Measurements from ENCODE around the gene OR13A1. TPM values are rescaled to one million over a fixed set of nuclear protein-coding genes. Genes with fewer than 3 reads are reported as not detected.
"Not testable (repeated sequence)": the region's sequence is repeated elsewhere in the genome, so short reads cannot be mapped to it uniquely, and the experiment has no call there.

OR13A1 gene
- not detected for total RNA-seq
- under 1 TPM in 1 of 4 donors, not detected in 3; 0.09 TPM for polyA plus RNA-seq

DNA sequence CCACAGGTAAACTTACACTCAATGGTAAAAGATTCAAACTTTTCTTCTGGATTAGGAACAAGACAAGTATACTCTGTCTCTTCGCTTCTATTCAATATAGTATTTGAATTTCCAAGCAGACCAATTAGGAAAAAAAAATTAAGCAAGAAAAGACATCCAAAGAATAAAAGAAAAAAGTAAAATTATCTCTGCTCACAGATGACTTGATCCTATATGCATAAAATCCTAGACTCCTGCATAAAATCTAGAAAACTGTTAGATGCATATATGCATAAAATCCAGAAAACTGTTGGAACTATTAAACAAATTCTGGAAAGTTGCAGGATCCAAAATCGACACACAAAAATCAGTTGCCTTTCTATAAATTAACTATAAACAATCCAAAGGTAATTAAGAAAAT is at the start of gene OR13A1:
OR13A1 (minus strand) TSS at position 101 of the 400 bp plus-strand sequence. CDS start 11,186 bp downstream, outside the sequence.
- Mint-ChIP-seq H3K4me1 (no peaks in the 10 kb centered on the region), H3K27me3 (peaks cover 13% of the 10 kb centered on the region), H3K36me3 (no peaks in the 10 kb centered on the region), H3K27ac (peak within 1 kb of the TSS in 1 of 3 donors; percentile 48), H3K4me3 (no peak within 1 kb of the TSS), H3K9me3 (peaks cover 0 to 14% (median 5%) of the 10 kb centered on the region in 7 donors)
- Histone ChIP-seq H3K27ac (ENCODE audit: insufficient read depth, low read length, poor library complexity, severe bottlenecking) (no peak within 1 kb of the TSS), H3K9me3 (ENCODE audit: control insufficient read depth in 2 of 2, low read length in 2 of 2) (peaks cover 5 to 6% of the 10 kb centered on the region in 2 experiments), H3K4me1 (ENCODE audit: control insufficient read depth, insufficient read depth, low read length, poor library complexity, severe bottlenecking) (no peaks in the 10 kb centered on the region), H3K4me3 (ENCODE audit: low read depth, low read length) (no peak within 1 kb of the TSS), H3K36me3 (ENCODE audit: control insufficient read depth, insufficient read depth, low read length) (no peaks in the 10 kb centered on the region), H3K27me3 (ENCODE audit: control insufficient read depth, insufficient read depth, low read length) (no peaks in the 10 kb centered on the region)
- DNase-seq = no peak
- no peak for ATAC-seq (ENCODE audit: low read depth in 2 of 2)

DNA sequence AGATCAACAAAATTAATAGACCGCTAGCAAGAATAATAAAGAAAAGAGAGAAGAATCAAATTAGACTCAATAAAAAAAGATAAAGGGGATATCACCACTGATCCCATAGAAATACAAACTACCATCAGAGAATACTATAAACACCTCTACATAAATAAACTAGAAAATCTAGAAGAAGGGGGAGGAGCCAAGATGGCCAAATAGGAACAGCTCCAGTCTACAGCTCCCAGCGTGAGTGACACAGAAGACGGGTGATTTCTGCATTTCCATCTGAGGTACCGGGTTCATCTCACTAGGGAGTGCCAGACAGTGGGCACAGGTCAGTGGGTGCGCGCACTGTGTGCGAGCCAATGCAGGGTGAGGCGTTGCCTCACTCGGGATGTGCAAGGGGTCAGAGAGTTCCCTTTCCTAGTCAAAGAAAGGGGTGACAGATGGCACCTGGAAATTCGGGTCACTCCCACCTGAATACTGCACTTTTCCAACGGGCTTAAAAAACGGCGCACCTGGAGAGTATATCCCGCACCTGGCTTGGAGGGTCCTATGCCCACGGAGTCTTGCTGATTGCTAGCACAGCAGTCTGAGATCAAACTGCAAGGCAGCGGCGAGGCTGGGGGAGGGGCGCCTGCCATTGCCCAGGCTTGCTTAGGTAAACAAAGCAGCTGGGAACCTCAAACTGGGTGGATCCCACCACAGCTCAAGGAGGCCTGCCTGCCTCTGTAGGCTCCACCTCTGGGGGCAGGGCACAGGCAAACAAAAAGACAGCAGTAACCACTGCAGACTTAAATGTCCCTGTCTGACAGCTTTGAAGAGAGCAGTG is 46.8 kb upstream of the OR13A1 start:
- not testable (repeated sequence) for H3K27me3 ChIP-seq (ENCODE audit: control insufficient read depth, insufficient read depth, low read length); H3K36me3 ChIP-seq (ENCODE audit: control insufficient read depth, insufficient read depth, low read length); H3K9me3 Mint-ChIP-seq; H3K27ac Mint-ChIP-seq; H3K4me3 Mint-ChIP-seq; H3K4me1 ChIP-seq (ENCODE audit: control insufficient read depth, insufficient read depth, low read length, poor library complexity, severe bottlenecking); H3K9me3 ChIP-seq (ENCODE audit: control insufficient read depth in 2 of 2, low read length in 2 of 2); H3K4me1 Mint-ChIP-seq; H3K4me3 ChIP-seq (ENCODE audit: low read depth, low read length); ATAC-seq (ENCODE audit: low read depth in 2 of 2); H3K27ac ChIP-seq (ENCODE audit: insufficient read depth, low read length, poor library complexity, severe bottlenecking); H3K36me3 Mint-ChIP-seq; H3K27me3 Mint-ChIP-seq
- DNase-seq = peak in 1 of 3 donors; percentile 24

DNA sequence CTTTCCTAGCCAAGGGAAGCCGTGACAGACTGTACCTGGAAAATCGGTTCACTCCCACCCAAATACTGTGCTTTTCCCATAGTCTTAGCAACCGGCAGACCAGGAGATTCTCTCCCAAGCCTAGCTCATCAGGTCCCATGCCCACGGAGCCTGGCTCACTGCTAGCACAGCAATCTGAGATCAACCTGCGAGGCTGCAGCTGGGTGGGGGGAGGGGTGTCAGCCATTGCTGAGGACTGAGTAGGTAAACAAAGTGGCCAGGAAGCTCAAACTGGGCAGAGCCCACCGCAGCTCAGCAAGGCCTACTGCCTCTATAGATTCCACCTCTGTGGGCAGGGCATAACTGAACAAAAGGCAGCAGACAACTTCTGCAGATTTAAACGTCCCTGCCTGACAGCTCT is 43.6 kb upstream of the OR13A1 start:
- H3K4me1 Mint-ChIP-seq = not testable (repeated sequence)

DNA sequence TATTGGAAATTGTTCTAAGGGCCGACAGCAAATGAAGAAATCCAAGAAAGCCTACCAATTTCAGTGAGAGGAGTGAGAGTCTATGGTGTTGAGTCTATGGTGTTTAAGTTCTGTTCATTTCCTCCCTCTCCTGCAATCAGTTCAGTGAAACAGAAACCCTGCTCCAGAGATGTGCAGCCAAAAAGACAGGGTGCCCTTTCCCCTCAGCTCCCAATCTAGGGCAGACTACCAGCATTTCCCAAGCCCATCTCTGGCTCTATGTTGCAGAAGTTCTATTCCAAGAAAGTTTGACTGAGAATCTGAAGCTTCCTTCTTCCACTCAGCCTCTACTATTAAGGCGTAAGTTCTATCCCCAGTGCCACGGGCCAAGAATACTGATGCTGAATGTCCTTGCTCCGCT is 40.1 kb upstream of the OR13A1 start:
- Histone ChIP-seq H3K4me1 (ENCODE audit: control insufficient read depth, insufficient read depth, low read length, poor library complexity, severe bottlenecking) (no peaks in the 10 kb centered on the region), H3K27ac (ENCODE audit: insufficient read depth, low read length, poor library complexity, severe bottlenecking) (no peak overlapping the region), H3K4me3 (ENCODE audit: low read depth, low read length) (no peak overlapping the region), H3K36me3 (ENCODE audit: control insufficient read depth, insufficient read depth, low read length) (no peaks in the 10 kb centered on the region), H3K27me3 (ENCODE audit: control insufficient read depth, insufficient read depth, low read length) (peaks cover 2% of the 10 kb centered on the region), H3K9me3 (ENCODE audit: control insufficient read depth in 2 of 2, low read length in 2 of 2) (no peaks in the 10 kb centered on the region)
- Mint-ChIP-seq H3K27me3 (peaks cover 16% of the 10 kb centered on the region), H3K36me3 (no peaks in the 10 kb centered on the region), H3K9me3 (peaks cover 0 to 3% (median 0%) of the 10 kb centered on the region in 7 donors), H3K4me3 (no peak overlapping the region), H3K4me1 (no peaks in the 10 kb centered on the region), H3K27ac (no peak overlapping the region)
- ATAC-seq (ENCODE audit: low read depth in 2 of 2) (no peak), DNase-seq (no peak)

More for the DNA sequence above, 43.6 kb upstream of the OR13A1 start:
- not testable (repeated sequence) for H3K9me3 ChIP-seq (ENCODE audit: control insufficient read depth in 2 of 2, low read length in 2 of 2); H3K36me3 Mint-ChIP-seq; H3K4me3 ChIP-seq (ENCODE audit: low read depth, low read length); H3K36me3 ChIP-seq (ENCODE audit: control insufficient read depth, insufficient read depth, low read length); H3K4me3 Mint-ChIP-seq; H3K4me1 ChIP-seq (ENCODE audit: control insufficient read depth, insufficient read depth, low read length, poor library complexity, severe bottlenecking); ATAC-seq (ENCODE audit: low read depth in 2 of 2); H3K27me3 ChIP-seq (ENCODE audit: control insufficient read depth, insufficient read depth, low read length); H3K27ac ChIP-seq (ENCODE audit: insufficient read depth, low read length, poor library complexity, severe bottlenecking); H3K9me3 Mint-ChIP-seq; DNase-seq; H3K27ac Mint-ChIP-seq
- peaks cover 14% of the 10 kb centered on the region for H3K27me3 Mint-ChIP-seq

- H3K4me1 Mint-ChIP-seq = no peaks in the 10 kb centered on the region
- H3K9me3 Mint-ChIP-seq = peaks cover 0 to 2% (median 0%) of the 10 kb centered on the region in 7 donors
- H3K27ac Mint-ChIP-seq = no peak overlapping the region
- Histone ChIP-seq H3K27me3 (ENCODE audit: control insufficient read depth, insufficient read depth, low read length) (peaks cover 2% of the 10 kb centered on the region), H3K4me3 (ENCODE audit: low read depth, low read length) (no peak overlapping the region), H3K27ac (ENCODE audit: insufficient read depth, low read length, poor library complexity, severe bottlenecking) (no peak overlapping the region), H3K9me3 (ENCODE audit: control insufficient read depth in 2 of 2, low read length in 2 of 2) (no peaks in the 10 kb centered on the region), H3K4me1 (ENCODE audit: control insufficient read depth, insufficient read depth, low read length, poor library complexity, severe bottlenecking) (no peaks in the 10 kb centered on the region), H3K36me3 (ENCODE audit: control insufficient read depth, insufficient read depth, low read length) (no peaks in the 10 kb centered on the region)
- DNase-seq (no peak), ATAC-seq (ENCODE audit: low read depth in 2 of 2) (no peak)
- H3K27me3 Mint-ChIP-seq = peaks cover 16% of the 10 kb centered on the region
- no peak overlapping the region for H3K4me3 Mint-ChIP-seq
- H3K36me3 Mint-ChIP-seq = no peaks in the 10 kb centered on the region
These were observed 38.9 kb upstream of the OR13A1 start for GRCh38 chr10:45354261-45354660.

DNA sequence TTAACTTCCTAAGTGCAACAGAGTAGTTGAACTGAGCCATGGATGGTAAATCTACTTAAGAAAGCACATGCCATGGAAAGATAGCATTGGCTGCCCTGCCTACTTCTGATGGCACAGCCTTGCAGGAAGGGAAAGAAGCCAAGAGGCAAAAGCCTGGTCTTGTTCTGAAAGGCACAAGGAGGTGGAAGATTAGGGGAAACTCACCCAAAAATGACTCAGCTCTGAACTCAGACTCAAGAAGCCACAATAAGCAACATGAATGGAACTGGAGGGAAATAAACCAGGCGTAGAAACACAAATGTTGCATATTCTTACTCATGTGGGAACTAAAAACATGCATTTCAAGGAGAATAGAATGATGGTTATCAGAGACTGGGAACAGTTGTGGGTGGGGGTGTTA is 37.8 kb upstream of the OR13A1 start:
- Histone ChIP-seq H3K9me3 (ENCODE audit: control insufficient read depth in 2 of 2, low read length in 2 of 2) (no peaks in the 10 kb centered on the region), H3K4me1 (ENCODE audit: control insufficient read depth, insufficient read depth, low read length, poor library complexity, severe bottlenecking) (no peaks in the 10 kb centered on the region), H3K27me3 (ENCODE audit: control insufficient read depth, insufficient read depth, low read length) (peaks cover 2% of the 10 kb centered on the region), H3K36me3 (ENCODE audit: control insufficient read depth, insufficient read depth, low read length) (no peaks in the 10 kb centered on the region), H3K4me3 (ENCODE audit: low read depth, low read length) (no peak overlapping the region), H3K27ac (ENCODE audit: insufficient read depth, low read length, poor library complexity, severe bottlenecking) (no peak overlapping the region)
- ATAC-seq (ENCODE audit: low read depth in 2 of 2) (no peak), DNase-seq (no peak)
- Mint-ChIP-seq H3K27me3 (peaks cover 10% of the 10 kb centered on the region), H3K27ac (no peak overlapping the region), H3K9me3 (peaks cover 0 to 4% (median 0%) of the 10 kb centered on the region in 7 donors), H3K4me1 (no peaks in the 10 kb centered on the region), H3K4me3 (no peak overlapping the region), H3K36me3 (no peaks in the 10 kb centered on the region)

DNA sequence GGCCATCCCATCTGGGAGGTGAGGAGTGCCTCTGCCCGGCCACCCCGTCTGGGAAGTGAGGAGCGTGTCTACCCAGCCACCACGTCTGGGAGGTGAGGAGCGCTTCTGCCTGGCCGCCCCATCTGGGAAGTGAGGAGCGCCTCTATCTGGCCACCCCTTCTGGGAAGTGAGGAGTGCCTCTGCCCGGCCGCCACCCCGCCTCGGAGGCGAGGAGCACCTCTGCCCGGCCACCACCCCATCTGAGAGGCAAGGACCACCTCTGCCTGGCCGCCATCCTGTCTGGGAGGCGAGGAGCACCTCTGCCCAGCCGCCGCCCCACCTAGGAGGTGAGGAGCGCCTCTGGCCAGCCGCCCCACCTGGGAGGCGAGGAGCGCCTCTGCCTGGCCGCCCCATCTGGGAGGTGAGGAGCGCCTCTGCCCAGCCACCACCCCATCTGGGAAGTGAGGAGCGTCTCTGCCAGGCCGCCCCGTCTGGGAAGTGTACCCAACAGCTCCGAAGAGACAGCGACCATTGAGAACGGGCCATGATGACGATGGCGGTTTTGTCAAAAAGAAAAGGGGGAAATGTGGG is 32.9 kb upstream of the OR13A1 start:
- H3K27me3 Mint-ChIP-seq; H3K4me3 ChIP-seq (ENCODE audit: low read depth, low read length); H3K36me3 Mint-ChIP-seq; H3K36me3 ChIP-seq (ENCODE audit: control insufficient read depth, insufficient read depth, low read length); H3K4me3 Mint-ChIP-seq; H3K4me1 ChIP-seq (ENCODE audit: control insufficient read depth, insufficient read depth, low read length, poor library complexity, severe bottlenecking); H3K9me3 ChIP-seq (ENCODE audit: control insufficient read depth in 2 of 2, low read length in 2 of 2); H3K27me3 ChIP-seq (ENCODE audit: control insufficient read depth, insufficient read depth, low read length); ATAC-seq (ENCODE audit: low read depth in 2 of 2); DNase-seq; H3K27ac Mint-ChIP-seq; H3K4me1 Mint-ChIP-seq; H3K27ac ChIP-seq (ENCODE audit: insufficient read depth, low read length, poor library complexity, severe bottlenecking); H3K9me3 Mint-ChIP-seq: not testable (repeated sequence)

DNA sequence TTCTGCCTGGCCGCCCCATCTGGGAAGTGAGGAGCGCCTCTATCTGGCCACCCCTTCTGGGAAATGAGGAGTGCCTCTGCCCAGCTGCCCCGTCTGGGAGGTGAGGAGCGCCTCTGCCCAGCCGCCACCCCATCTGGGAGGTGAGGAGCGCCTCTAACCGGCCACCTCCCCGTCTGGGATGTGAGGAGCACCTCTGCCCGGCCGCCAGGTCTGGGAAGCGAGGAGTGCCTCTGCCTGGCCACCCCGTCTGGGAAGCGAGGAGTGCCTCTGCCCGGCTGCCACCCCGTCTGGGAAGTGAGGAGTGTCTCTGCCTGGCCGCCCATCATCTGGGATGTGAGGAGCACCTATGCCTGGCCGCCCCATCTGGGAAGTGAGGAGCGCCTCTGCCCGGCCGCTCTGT is 32.1 kb upstream of the OR13A1 start:
- H3K27ac Mint-ChIP-seq; H3K4me3 Mint-ChIP-seq; H3K27ac ChIP-seq (ENCODE audit: insufficient read depth, low read length, poor library complexity, severe bottlenecking); H3K4me1 ChIP-seq (ENCODE audit: control insufficient read depth, insufficient read depth, low read length, poor library complexity, severe bottlenecking); H3K9me3 ChIP-seq (ENCODE audit: control insufficient read depth in 2 of 2, low read length in 2 of 2); ATAC-seq (ENCODE audit: low read depth in 2 of 2); H3K36me3 Mint-ChIP-seq; H3K36me3 ChIP-seq (ENCODE audit: control insufficient read depth, insufficient read depth, low read length); DNase-seq; H3K4me3 ChIP-seq (ENCODE audit: low read depth, low read length); H3K4me1 Mint-ChIP-seq; H3K27me3 ChIP-seq (ENCODE audit: control insufficient read depth, insufficient read depth, low read length); H3K27me3 Mint-ChIP-seq: not testable (repeated sequence)
- peaks cover 0 to 15% (median 0%) of the 10 kb centered on the region in 7 donors for H3K9me3 Mint-ChIP-seq

Data from CD4-positive, CD25-positive, alpha-beta regulatory T cell (primary cell).